ENCODE data around the gene TUBG2.

The TUBG2 gene

GRCh38 chr17:42698736-42699414 lies 39.8 kb downstream of the TUBG2 start:
- H3K4me3 ChIP-seq (ENCODE audit: control insufficient read depth, low read depth, low read length): no peak overlapping the region
- no peak for TF ChIP-seq CTCF (IDR thresholded peaks at IDR 0.05; ENCODE audit: control insufficient read depth, insufficient read depth, low read depth, low read length, missing control alignments)
- DNase-seq (ENCODE audit: low read depth): no peak

- no peak for TF ChIP-seq CTCF (IDR thresholded peaks at IDR 0.05; ENCODE audit: control insufficient read depth, insufficient read depth, low read depth, low read length, missing control alignments)
- no peak overlapping the region for H3K4me3 ChIP-seq (ENCODE audit: control insufficient read depth, low read depth, low read length)
- DNase-seq (ENCODE audit: low read depth): no peak
These were observed 40.3 kb downstream of the TUBG2 start for GRCh38 chr17:42699415-42699740.

GRCh38 chr17:42700586-42701289 lies 41.7 kb downstream of the TUBG2 start:
- no peak overlapping the region for H3K4me3 ChIP-seq (ENCODE audit: control insufficient read depth, low read depth, low read length)
- no peak for TF ChIP-seq CTCF (IDR thresholded peaks at IDR 0.05; ENCODE audit: control insufficient read depth, insufficient read depth, low read depth, low read length, missing control alignments)
- no peak for DNase-seq (ENCODE audit: low read depth)

- H3K4me3 ChIP-seq (ENCODE audit: control insufficient read depth, low read depth, low read length): no peak overlapping the region
- TF ChIP-seq CTCF (IDR thresholded peaks at IDR 0.05; ENCODE audit: control insufficient read depth, insufficient read depth, low read depth, low read length, missing control alignments): no peak
- DNase-seq (ENCODE audit: low read depth): no peak
These were observed 43.4 kb downstream of the TUBG2 start for GRCh38 chr17:42702446-42702845.

GRCh38 chr17:42704490-42704836 lies 45.4 kb downstream of the TUBG2 start:
- H3K4me3 ChIP-seq (ENCODE audit: control insufficient read depth, low read depth, low read length): no peak overlapping the region
- TF ChIP-seq CTCF (IDR thresholded peaks at IDR 0.05; ENCODE audit: control insufficient read depth, insufficient read depth, low read depth, low read length, missing control alignments): no peak
- no peak for DNase-seq (ENCODE audit: low read depth)

GRCh38 chr17:42704837-42705494 lies 45.9 kb downstream of the TUBG2 start:
- TF ChIP-seq CTCF (IDR thresholded peaks at IDR 0.05; ENCODE audit: control insufficient read depth, insufficient read depth, low read depth, low read length, missing control alignments): no peak
- H3K4me3 ChIP-seq (ENCODE audit: control insufficient read depth, low read depth, low read length): no peak overlapping the region
- no peak for DNase-seq (ENCODE audit: low read depth)

Data from AG09309 (cell line).